SK-N-SH treated with all-trans-retinoic acid at 6 μM for 48 hours (cell line): ENCODE results near the gene ADAMTS20.

Experiments used
- ATAC-seq: fragments of 200-7000 bp; cut with Tn5 transposase; 3 replicates; pipeline ENCODE4 v1.9.1; 2020; ENCODE audit warnings: mild to moderate bottlenecking, moderate library complexity
- ARNTL ChIP-seq: fragments of 450-650 bp; formaldehyde crosslinking; IDR thresholded peaks from 2 replicates; pipeline ENCODE4 v1.5.0; 2020; ENCODE audit warnings: low read depth, mild to moderate bottlenecking, moderate library complexity, borderline replicate concordance
- BACH2 ChIP-seq: fragments of 250-450 bp; sonication (Bioruptor Pico); IDR thresholded peaks from 2 replicates; pipeline ENCODE4 v1.9.0; 2021; ENCODE audit warnings: mild to moderate bottlenecking, borderline replicate concordance
- CSDC2 ChIP-seq: fragments of 250-450 bp; sonication (Bioruptor Pico); IDR thresholded peaks from 2 replicates; pipeline ENCODE4 v1.5.0; 2020; ENCODE audit warnings: mild to moderate bottlenecking, moderate library complexity
- ESRRG ChIP-seq: fragments of 250-450 bp; sonication (Bioruptor Pico); IDR thresholded peaks from 2 replicates; pipeline ENCODE4 v1.6.1; 2021; ENCODE audit warnings: mild to moderate bottlenecking
- GLIS3 ChIP-seq: fragments of 250-450 bp; sonication (Bioruptor Pico); IDR thresholded peaks from 2 replicates; pipeline ENCODE4 v1.5.0; 2020; ENCODE audit warnings: mild to moderate bottlenecking, moderate library complexity
- ISL1 ChIP-seq: fragments of 250-450 bp; sonication (Bioruptor Pico); IDR thresholded peaks from 2 replicates; pipeline ENCODE4 v2.1.2; 2022; ENCODE audit warnings: mild to moderate bottlenecking, moderate library complexity
- OSR1 ChIP-seq: fragments of 250-450 bp; sonication (Bioruptor Pico); IDR thresholded peaks from 2 replicates; pipeline ENCODE4 v1.8.0; 2022; ENCODE audit warnings: moderate library complexity, mild to moderate bottlenecking, inconsistent platforms
- PPARA ChIP-seq: fragments of 250-450 bp; sonication (Bioruptor Pico); IDR thresholded peaks from 2 replicates; pipeline ENCODE4 v1.5.0; 2020; ENCODE audit warnings: mild to moderate bottlenecking, borderline replicate concordance
- RARB ChIP-seq: fragments of 250-450 bp; sonication (Bioruptor Pico); IDR thresholded peaks from 2 replicates; pipeline ENCODE4 v1.8.0; 2021; ENCODE audit warnings: mild to moderate bottlenecking, moderate library complexity
- SNAI2 ChIP-seq: fragments of 250-450 bp; sonication (Bioruptor Pico); IDR thresholded peaks from 2 replicates; pipeline ENCODE4 v1.5.0; 2020; ENCODE audit warnings: mild to moderate bottlenecking, moderate library complexity
- TCF4 ChIP-seq: fragments of 250-450 bp; sonication (Bioruptor Pico); IDR thresholded peaks from 2 replicates; pipeline ENCODE4 v1.8.0; 2021; ENCODE audit warnings: mild to moderate bottlenecking, moderate library complexity, borderline replicate concordance
- TOX ChIP-seq: fragments of 250-450 bp; sonication (Bioruptor Pico); IDR thresholded peaks from 2 replicates; pipeline ENCODE4 v1.8.0; 2021; ENCODE audit warnings: mild to moderate bottlenecking, moderate library complexity, borderline replicate concordance
- ZFP30 ChIP-seq: fragments of 450-650 bp; formaldehyde crosslinking; IDR thresholded peaks from 2 replicates; pipeline ENCODE4 v1.5.0; 2022; ENCODE audit warnings: mild to moderate bottlenecking, moderate library complexity
- ZNF565 ChIP-seq: fragments of 450-650 bp; formaldehyde crosslinking; conservative IDR thresholded peaks from 2 replicates; pipeline ENCODE4 v1.5.0; 2020; ENCODE audit warnings: low read depth, mild to moderate bottlenecking, moderate library complexity
- ZNF70 ChIP-seq: fragments of 450-650 bp; formaldehyde crosslinking; IDR thresholded peaks from 2 replicates; pipeline ENCODE4 v1.5.0; 2020; ENCODE audit warnings: mild to moderate bottlenecking, moderate library complexity
- ZNF8 ChIP-seq: fragments of 450-650 bp; formaldehyde crosslinking; IDR thresholded peaks from 2 replicates; pipeline ENCODE4 v1.5.0; 2020; ENCODE audit warnings: mild to moderate bottlenecking, moderate library complexity
- TF ChIP-seq, protein P1 (sequence below): fragments of 250-450 bp; sonication (Bioruptor Pico); IDR thresholded peaks from 2 replicates; pipeline ENCODE4 v1.8.0; 2021; ENCODE audit warnings: low read depth, mild to moderate bottlenecking, moderate library complexity, borderline replicate concordance
- TF ChIP-seq, protein P2 (sequence below): fragments of 250-450 bp; sonication (Bioruptor Pico); IDR thresholded peaks from 2 replicates; pipeline ENCODE4 v1.8.0; 2020; ENCODE audit warnings: mild to moderate bottlenecking, moderate library complexity, borderline replicate concordance
- TF ChIP-seq, protein P3 (sequence below): fragments of 250-450 bp; sonication (Bioruptor Pico); IDR thresholded peaks from 2 replicates; pipeline ENCODE4 v1.5.1; 2021; ENCODE audit warnings: mild to moderate bottlenecking, moderate library complexity
- TF ChIP-seq, protein P4 (sequence below): fragments of 250-450 bp; sonication (Bioruptor Pico); IDR thresholded peaks from 2 replicates; pipeline ENCODE4 v1.5.1; 2020; ENCODE audit warnings: low read depth, mild to moderate bottlenecking, moderate library complexity
- TF ChIP-seq, protein P5 (sequence below): fragments of 250-450 bp; sonication (Bioruptor Pico); IDR thresholded peaks from 2 replicates; pipeline ENCODE4 v1.5.0; 2020; ENCODE audit warnings: mild to moderate bottlenecking, moderate library complexity

Gene ADAMTS20

DNA sequence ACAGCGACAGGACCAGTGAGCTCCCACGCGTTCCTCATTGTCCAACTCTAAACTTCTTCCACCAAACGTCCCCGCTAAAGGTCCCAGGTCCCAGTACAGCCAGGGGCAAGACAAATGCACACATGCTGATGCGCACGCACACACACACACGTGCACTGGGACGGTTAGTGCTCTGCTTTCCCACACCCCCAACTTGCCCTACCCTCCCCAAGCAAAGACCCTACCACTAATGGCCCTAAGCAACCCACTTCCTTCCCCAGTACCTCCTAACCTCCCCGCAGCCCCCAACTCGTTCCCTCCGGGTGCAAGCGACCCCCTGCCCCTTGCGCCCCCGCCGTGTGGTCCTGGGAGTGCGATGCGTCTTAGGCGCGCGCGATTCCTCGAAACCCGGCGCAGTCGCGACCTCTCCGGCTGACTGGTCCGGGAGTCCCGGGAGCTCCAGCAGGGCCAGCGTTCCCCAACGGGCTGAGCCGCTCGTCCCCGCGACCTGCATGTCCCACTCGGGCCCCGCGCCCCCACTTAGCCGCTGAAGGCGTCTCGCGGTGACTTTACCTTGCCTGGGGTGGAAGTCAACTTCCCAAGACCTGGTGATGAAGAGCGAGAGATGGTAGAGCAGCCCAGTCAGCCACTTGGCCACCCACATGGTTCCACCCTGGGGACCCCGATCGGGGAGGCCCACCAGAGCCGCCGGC is 578 bp downstream of the ADAMTS20 start (continued):
- TF ChIP-seq, protein P1, sequence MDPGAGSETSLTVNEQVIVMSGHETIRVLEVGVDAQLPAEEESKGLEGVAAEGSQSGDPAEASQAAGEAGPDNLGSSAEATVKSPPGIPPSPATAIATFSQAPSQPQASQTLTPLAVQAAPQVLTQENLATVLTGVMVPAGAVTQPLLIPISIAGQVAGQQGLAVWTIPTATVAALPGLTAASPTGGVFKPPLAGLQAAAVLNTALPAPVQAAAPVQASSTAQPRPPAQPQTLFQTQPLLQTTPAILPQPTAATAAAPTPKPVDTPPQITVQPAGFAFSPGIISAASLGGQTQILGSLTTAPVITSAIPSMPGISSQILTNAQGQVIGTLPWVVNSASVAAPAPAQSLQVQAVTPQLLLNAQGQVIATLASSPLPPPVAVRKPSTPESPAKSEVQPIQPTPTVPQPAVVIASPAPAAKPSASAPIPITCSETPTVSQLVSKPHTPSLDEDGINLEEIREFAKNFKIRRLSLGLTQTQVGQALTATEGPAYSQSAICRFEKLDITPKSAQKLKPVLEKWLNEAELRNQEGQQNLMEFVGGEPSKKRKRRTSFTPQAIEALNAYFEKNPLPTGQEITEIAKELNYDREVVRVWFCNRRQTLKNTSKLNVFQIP (CRISPR knock-in tag), result no peak
- TF ChIP-seq TOX (CRISPR knock-in tag) (no peak), ARNTL (CRISPR knock-in tag) (no peak), ZNF565 (CRISPR knock-in tag) (no peak), ESRRG (CRISPR knock-in tag) (no peak)
- TF ChIP-seq, all 23 proteins: peak for 0

DNA sequence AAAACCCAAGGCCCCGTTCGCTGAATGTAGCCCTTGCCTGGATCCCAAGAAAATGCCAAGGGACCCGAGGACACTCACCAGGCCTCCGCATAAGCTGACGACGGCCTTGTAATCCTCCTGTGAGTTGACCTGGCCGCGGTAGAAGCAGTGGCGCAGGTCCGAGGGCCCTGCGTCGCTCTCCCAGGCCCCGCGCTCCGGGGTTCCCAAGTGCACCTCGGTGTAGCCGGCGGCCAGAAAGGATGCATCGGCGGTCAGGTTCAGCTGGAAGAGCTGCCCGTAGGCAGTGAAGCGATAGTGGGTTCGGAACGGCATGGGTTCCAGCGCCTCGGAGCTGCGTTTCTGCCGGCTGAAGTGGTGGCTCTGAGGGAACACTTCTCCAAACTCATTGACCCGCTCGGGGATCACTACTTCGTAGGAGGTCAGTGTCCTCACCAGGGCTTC is 1.2 kb downstream of the ADAMTS20 start:
- TF ChIP-seq ZNF565 (CRISPR knock-in tag) (no peak), ISL1 (CRISPR knock-in tag) (no peak), BACH2 (CRISPR knock-in tag) (no peak), GLIS3 (CRISPR knock-in tag) (no peak), RARB (no peak), ZNF70 (CRISPR knock-in tag) (no peak), TCF4 (CRISPR knock-in tag) (no peak), ZNF8 (CRISPR knock-in tag) (no peak), PPARA (CRISPR knock-in tag) (no peak), TOX (CRISPR knock-in tag) (no peak), ZFP30 (CRISPR knock-in tag) (no peak), OSR1 (CRISPR knock-in tag) (no peak), SNAI2 (CRISPR knock-in tag) (no peak), CSDC2 (CRISPR knock-in tag) (no peak)
- TF ChIP-seq, protein P2, sequence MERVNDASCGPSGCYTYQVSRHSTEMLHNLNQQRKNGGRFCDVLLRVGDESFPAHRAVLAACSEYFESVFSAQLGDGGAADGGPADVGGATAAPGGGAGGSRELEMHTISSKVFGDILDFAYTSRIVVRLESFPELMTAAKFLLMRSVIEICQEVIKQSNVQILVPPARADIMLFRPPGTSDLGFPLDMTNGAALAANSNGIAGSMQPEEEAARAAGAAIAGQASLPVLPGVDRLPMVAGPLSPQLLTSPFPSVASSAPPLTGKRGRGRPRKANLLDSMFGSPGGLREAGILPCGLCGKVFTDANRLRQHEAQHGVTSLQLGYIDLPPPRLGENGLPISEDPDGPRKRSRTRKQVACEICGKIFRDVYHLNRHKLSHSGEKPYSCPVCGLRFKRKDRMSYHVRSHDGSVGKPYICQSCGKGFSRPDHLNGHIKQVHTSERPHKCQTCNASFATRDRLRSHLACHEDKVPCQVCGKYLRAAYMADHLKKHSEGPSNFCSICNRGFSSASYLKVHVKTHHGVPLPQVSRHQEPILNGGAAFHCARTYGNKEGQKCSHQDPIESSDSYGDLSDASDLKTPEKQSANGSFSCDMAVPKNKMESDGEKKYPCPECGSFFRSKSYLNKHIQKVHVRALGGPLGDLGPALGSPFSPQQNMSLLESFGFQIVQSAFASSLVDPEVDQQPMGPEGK (CRISPR knock-in tag), result no peak
- TF ChIP-seq, protein P3, sequence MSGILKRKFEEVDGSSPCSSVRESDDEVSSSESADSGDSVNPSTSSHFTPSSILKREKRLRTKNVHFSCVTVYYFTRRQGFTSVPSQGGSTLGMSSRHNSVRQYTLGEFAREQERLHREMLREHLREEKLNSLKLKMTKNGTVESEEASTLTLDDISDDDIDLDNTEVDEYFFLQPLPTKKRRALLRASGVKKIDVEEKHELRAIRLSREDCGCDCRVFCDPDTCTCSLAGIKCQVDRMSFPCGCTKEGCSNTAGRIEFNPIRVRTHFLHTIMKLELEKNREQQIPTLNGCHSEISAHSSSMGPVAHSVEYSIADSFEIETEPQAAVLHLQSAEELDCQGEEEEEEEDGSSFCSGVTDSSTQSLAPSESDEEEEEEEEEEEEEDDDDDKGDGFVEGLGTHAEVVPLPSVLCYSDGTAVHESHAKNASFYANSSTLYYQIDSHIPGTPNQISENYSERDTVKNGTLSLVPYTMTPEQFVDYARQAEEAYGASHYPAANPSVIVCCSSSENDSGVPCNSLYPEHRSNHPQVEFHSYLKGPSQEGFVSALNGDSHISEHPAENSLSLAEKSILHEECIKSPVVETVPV (CRISPR knock-in tag), result no peak
- TF ChIP-seq, protein P1 (CRISPR knock-in tag), result no peak
- TF ChIP-seq, protein P4, sequence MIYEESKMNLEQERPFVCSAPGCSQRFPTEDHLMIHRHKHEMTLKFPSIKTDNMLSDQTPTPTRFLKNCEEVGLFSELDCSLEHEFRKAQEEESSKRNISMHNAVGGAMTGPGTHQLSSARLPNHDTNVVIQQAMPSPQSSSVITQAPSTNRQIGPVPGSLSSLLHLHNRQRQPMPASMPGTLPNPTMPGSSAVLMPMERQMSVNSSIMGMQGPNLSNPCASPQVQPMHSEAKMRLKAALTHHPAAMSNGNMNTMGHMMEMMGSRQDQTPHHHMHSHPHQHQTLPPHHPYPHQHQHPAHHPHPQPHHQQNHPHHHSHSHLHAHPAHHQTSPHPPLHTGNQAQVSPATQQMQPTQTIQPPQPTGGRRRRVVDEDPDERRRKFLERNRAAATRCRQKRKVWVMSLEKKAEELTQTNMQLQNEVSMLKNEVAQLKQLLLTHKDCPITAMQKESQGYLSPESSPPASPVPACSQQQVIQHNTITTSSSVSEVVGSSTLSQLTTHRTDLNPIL (CRISPR knock-in tag), result no peak
- TF ChIP-seq, protein P5, sequence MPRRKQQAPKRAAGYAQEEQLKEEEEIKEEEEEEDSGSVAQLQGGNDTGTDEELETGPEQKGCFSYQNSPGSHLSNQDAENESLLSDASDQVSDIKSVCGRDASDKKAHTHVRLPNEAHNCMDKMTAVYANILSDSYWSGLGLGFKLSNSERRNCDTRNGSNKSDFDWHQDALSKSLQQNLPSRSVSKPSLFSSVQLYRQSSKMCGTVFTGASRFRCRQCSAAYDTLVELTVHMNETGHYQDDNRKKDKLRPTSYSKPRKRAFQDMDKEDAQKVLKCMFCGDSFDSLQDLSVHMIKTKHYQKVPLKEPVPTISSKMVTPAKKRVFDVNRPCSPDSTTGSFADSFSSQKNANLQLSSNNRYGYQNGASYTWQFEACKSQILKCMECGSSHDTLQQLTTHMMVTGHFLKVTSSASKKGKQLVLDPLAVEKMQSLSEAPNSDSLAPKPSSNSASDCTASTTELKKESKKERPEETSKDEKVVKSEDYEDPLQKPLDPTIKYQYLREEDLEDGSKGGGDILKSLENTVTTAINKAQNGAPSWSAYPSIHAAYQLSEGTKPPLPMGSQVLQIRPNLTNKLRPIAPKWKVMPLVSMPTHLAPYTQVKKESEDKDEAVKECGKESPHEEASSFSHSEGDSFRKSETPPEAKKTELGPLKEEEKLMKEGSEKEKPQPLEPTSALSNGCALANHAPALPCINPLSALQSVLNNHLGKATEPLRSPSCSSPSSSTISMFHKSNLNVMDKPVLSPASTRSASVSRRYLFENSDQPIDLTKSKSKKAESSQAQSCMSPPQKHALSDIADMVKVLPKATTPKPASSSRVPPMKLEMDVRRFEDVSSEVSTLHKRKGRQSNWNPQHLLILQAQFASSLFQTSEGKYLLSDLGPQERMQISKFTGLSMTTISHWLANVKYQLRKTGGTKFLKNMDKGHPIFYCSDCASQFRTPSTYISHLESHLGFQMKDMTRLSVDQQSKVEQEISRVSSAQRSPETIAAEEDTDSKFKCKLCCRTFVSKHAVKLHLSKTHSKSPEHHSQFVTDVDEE (CRISPR knock-in tag), result no peak
- TF ChIP-seq, all 23 proteins: peak for 0
- ATAC-seq, result no peak
